ENCODE measurements around the gene MYO5C. TPM values are rescaled to one million over a fixed set of nuclear protein-coding genes. Genes with fewer than 3 reads are reported as not detected.
A peak's percentile ranks its signal among the peaks of the same experiment; 100 is the strongest.

Gene MYO5C
- total RNA-seq, 1 donor from 2014 or later: 24.1 TPM

DNA sequence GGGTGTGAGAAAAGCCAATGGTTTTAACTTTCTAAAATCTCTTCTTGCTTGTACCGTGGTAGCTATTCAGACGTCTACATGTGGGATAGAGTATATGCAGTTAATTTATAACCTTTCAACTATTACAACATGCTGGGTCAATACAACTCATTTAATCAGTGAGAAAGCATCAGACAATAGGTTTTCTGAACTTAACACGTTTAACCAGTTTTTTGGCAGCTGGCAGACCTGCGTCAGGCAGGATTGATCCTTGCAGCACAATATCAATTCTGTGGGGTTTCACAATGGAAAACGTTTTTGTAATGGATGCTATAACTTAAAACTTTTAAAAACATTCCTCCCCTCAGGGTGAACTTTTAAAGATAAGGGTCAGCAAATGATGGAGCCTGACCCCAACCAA, 110.9 kb downstream of the MYO5C start:
- Histone ChIP-seq H3K4me2 (no peak overlapping the region), H2AFZ (replicated peaks) (no peak overlapping the region), H3K36me3 (no peaks in the 10 kb centered on the region), H3K27ac (no peak overlapping the region), H3K27me3 (peaks cover 25% of the 10 kb centered on the region), H3K4me1 (no peaks in the 10 kb centered on the region), H4K20me1 (ENCODE audit: low read depth) (no peaks in the 10 kb centered on the region), H3K79me2 (ENCODE audit: low read depth) (no peaks in the 10 kb centered on the region), H3K9ac (no peak overlapping the region), H3F3A (ENCODE audit: low read depth) (peaks cover 16% of the 10 kb centered on the region), H3K4me3 (no peak overlapping the region), H3K9me3 (ENCODE audit: low read depth) (no peaks in the 10 kb centered on the region)
- TF ChIP-seq, protein P1, sequence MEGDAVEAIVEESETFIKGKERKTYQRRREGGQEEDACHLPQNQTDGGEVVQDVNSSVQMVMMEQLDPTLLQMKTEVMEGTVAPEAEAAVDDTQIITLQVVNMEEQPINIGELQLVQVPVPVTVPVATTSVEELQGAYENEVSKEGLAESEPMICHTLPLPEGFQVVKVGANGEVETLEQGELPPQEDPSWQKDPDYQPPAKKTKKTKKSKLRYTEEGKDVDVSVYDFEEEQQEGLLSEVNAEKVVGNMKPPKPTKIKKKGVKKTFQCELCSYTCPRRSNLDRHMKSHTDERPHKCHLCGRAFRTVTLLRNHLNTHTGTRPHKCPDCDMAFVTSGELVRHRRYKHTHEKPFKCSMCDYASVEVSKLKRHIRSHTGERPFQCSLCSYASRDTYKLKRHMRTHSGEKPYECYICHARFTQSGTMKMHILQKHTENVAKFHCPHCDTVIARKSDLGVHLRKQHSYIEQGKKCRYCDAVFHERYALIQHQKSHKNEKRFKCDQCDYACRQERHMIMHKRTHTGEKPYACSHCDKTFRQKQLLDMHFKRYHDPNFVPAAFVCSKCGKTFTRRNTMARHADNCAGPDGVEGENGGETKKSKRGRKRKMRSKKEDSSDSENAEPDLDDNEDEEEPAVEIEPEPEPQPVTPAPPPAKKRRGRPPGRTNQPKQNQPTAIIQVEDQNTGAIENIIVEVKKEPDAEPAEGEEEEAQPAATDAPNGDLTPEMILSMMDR (IDR thresholded peaks at IDR 0.05): no peak
- no peak for TF ChIP-seq EZH2phosphoT487 (IDR thresholded peaks at IDR 0.05)
- no peak for TF ChIP-seq EZH2 (IDR thresholded peaks at IDR 0.05)
- Mint-ChIP-seq H3K27me3 (ENCODE audit: insufficient read depth, low read depth) (peaks cover 21% of the 10 kb centered on the region), H3K36me3 (no peaks in the 10 kb centered on the region), H3K27ac (no peak overlapping the region), H3K9me3 (no peaks in the 10 kb centered on the region), H3K4me1 (peaks cover 4% of the 10 kb centered on the region), H3K4me3 (no peak overlapping the region)
- DNase-seq (ENCODE audit: low spot score): no peak

DNA sequence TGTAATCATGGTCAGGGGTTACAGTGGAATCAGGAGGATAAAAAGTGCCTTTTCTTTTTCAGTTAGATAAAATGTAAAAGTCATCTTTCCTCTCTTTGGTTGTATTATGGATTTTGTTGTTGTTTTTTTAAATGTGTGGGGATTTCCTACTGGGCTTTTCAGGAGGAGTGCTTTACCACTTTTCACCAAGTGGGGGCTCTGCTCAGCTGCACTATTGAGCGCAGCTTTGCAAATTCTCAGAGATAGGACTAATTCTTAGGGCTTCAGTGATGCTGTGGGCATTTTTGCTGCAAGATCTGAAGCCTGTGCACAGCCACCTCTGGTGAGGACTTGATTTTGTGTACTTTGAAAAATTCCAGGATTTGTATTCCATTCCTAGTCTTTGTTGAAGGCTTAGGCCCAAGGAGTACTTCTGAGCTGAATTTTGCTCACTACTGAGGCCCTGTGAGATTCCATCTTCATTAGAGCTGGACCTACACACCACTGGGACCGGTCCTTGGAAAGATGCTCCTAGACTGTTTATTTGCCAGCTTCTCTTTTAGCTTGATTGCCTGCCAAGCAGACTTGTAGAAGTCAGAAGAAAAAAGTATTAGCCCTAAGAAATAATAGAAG, 111.9 kb downstream of the MYO5C start:
- no peak overlapping the region for H3K9ac ChIP-seq
- no peak overlapping the region for H3K27ac ChIP-seq
- Mint-ChIP-seq H3K4me1 (peaks cover 9% of the 10 kb centered on the region), H3K9me3 (no peaks in the 10 kb centered on the region), H3K4me3 (no peak overlapping the region), H3K27ac (no peak overlapping the region), H3K36me3 (no peaks in the 10 kb centered on the region), H3K27me3 (ENCODE audit: insufficient read depth, low read depth) (peaks cover 21% of the 10 kb centered on the region)
- no peaks in the 10 kb centered on the region for H3K4me1 ChIP-seq
- H3K79me2 ChIP-seq (ENCODE audit: low read depth): peaks cover 2% of the 10 kb centered on the region
- no peak overlapping the region for H2AFZ ChIP-seq (replicated peaks)
- peak; percentile 63 for DNase-seq (ENCODE audit: low spot score)
- H3K4me3 ChIP-seq: no peak overlapping the region
- H3K36me3 ChIP-seq: no peaks in the 10 kb centered on the region
- no peak overlapping the region for H3K4me2 ChIP-seq
- TF ChIP-seq, protein P1 (IDR thresholded peaks at IDR 0.05): peak; percentile 76
- no peak for TF ChIP-seq EZH2phosphoT487 (IDR thresholded peaks at IDR 0.05)
- H3K9me3 ChIP-seq (ENCODE audit: low read depth): no peaks in the 10 kb centered on the region
- H3F3A ChIP-seq (ENCODE audit: low read depth): peaks cover 16% of the 10 kb centered on the region
- H3K27me3 ChIP-seq: peaks cover 25% of the 10 kb centered on the region
- no peaks in the 10 kb centered on the region for H4K20me1 ChIP-seq (ENCODE audit: low read depth)

DNA sequence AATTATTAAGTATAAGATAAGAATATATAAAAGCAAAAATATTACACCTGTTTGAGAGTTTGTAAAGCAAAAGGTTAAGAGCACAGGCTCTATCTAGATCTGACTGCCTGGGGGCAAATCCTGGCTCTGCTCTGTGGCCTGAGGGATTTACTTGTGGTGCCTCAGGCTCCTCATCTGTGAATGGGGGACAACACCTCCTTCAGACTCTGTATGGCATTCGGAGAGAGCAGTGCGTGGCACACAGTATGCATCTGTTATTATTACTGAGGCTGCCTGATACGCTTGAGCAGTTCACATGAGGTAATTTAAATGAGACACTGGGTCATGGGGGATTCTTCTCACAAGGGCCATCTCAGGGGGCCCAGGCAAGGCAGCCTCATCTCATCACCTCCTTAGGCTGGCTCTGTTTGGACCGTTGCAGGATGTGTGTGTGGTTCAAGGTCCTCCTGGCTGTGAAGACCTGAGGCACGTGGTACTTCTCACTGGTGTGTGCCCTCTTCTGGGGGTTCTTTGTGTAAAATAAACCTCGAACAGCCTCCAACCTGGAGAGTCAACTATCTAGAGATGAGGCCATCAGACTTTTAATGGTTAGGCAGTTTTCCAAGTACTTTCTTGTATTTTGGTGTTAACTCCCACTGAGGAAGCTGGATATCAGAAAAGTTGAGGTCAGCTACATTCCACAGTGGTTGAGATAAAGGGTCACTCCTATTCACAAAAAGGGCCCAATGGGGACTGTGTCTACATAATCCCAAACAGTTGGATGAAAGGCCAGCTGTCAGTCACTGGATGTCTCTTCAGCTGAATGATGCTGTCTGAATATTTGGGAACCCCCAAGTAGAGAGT, 113.4 kb downstream of the MYO5C start:
- Histone ChIP-seq H3F3A (ENCODE audit: low read depth) (peaks cover 16% of the 10 kb centered on the region), H3K36me3 (no peaks in the 10 kb centered on the region), H2AFZ (replicated peaks) (no peak overlapping the region), H3K9me3 (ENCODE audit: low read depth) (no peaks in the 10 kb centered on the region), H3K4me1 (no peaks in the 10 kb centered on the region), H3K4me2 (no peak overlapping the region), H3K79me2 (ENCODE audit: low read depth) (peaks cover 11% of the 10 kb centered on the region), H3K9ac (no peak overlapping the region), H4K20me1 (ENCODE audit: low read depth) (no peaks in the 10 kb centered on the region), H3K27ac (no peak overlapping the region), H3K4me3 (no peak overlapping the region), H3K27me3 (peaks cover 25% of the 10 kb centered on the region)
- Mint-ChIP-seq H3K4me3 (no peak overlapping the region), H3K36me3 (no peaks in the 10 kb centered on the region), H3K27ac (no peak overlapping the region), H3K27me3 (ENCODE audit: insufficient read depth, low read depth) (peaks cover 21% of the 10 kb centered on the region), H3K4me1 (peaks cover 14% of the 10 kb centered on the region), H3K9me3 (no peaks in the 10 kb centered on the region)
- DNase-seq (ENCODE audit: low spot score): no peak
- TF ChIP-seq EZH2phosphoT487 (IDR thresholded peaks at IDR 0.05) (no peak), EZH2 (IDR thresholded peaks at IDR 0.05) (no peak)
- TF ChIP-seq, protein P1 (IDR thresholded peaks at IDR 0.05): no peak

Measured in neural progenitor cell (in vitro differentiated cells).